ENCODE results near the gene POLR2A. TPM values are rescaled to one million over a fixed set of nuclear protein-coding genes. Genes with fewer than 3 reads are reported as not detected.

Gene POLR2A
- total RNA-seq, 2 donors from 2014 or later: 129 to 189 TPM

DNA sequence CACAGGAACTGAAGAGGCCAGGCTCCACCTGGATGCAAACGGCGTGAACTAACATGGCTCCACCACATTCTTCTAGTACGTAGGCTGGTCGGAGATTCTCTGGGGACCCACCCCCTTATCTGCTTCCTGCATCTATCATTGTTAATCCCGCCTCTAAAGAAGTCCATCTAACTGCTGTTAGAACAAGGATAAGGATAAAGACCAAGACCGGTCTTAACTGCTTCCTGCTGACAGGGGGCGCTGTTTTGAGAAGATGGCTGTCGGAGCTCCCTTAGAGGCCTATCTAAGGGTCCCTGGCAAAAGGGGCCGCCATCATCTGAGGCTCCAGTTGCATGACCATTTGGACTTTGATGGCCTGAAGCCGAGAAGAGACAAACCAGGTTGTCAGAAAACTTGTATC lies 38.9 kb downstream of the POLR2A start:
- Mint-ChIP-seq H3K36me3 (ENCODE audit: low read depth) (no peaks in the 10 kb centered on the region), H3K27ac (peak overlapping the region; percentile 48), H3K9me3 (peaks cover 31% of the 10 kb centered on the region), H3K4me1 (no peaks in the 10 kb centered on the region), H3K27me3 (ENCODE audit: insufficient read depth) (peaks cover 11% of the 10 kb centered on the region), H3K4me3 (no peak overlapping the region)
- Histone ChIP-seq H3K9ac (ENCODE audit: extremely low read depth, low read length, poor library complexity, severe bottlenecking) (no peak overlapping the region), H3K9me3 (ENCODE audit: control insufficient read depth, low read length) (peaks cover 10% of the 10 kb centered on the region), H3K4me3 (ENCODE audit: low read length) (no peak overlapping the region), H3K4me1 (ENCODE audit: control insufficient read depth, insufficient read depth, low read length) (no peaks in the 10 kb centered on the region), H3K36me3 (ENCODE audit: control insufficient read depth, insufficient read depth, low read length) (no peaks in the 10 kb centered on the region), H3K27me3 (ENCODE audit: control insufficient read depth, insufficient read depth, low read length, poor library complexity, severe bottlenecking) (no peaks in the 10 kb centered on the region), H3K27ac (ENCODE audit: low read depth, low read length) (no peak overlapping the region)
- TF ChIP-seq, protein P1, sequence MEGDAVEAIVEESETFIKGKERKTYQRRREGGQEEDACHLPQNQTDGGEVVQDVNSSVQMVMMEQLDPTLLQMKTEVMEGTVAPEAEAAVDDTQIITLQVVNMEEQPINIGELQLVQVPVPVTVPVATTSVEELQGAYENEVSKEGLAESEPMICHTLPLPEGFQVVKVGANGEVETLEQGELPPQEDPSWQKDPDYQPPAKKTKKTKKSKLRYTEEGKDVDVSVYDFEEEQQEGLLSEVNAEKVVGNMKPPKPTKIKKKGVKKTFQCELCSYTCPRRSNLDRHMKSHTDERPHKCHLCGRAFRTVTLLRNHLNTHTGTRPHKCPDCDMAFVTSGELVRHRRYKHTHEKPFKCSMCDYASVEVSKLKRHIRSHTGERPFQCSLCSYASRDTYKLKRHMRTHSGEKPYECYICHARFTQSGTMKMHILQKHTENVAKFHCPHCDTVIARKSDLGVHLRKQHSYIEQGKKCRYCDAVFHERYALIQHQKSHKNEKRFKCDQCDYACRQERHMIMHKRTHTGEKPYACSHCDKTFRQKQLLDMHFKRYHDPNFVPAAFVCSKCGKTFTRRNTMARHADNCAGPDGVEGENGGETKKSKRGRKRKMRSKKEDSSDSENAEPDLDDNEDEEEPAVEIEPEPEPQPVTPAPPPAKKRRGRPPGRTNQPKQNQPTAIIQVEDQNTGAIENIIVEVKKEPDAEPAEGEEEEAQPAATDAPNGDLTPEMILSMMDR (conservative IDR thresholded peaks at IDR 0.05): peak; percentile 82
- peak; percentile 87 for DNase-seq
- 43 to 68% methylated on average over 7 to 10 of the region's 10 CpGs for WGBS, 2 experiments (ENCODE audit: insufficient coverage in 1 of 2, insufficient read length in 1 of 2)

- peaks cover 15% of the 10 kb centered on the region for H3K27me3 Mint-ChIP-seq (ENCODE audit: insufficient read depth)
- TF ChIP-seq, protein P1 (conservative IDR thresholded peaks at IDR 0.05): no peak
- H3K9ac ChIP-seq (ENCODE audit: extremely low read depth, low read length, poor library complexity, severe bottlenecking): no peak overlapping the region
- no peaks in the 10 kb centered on the region for H3K4me1 ChIP-seq (ENCODE audit: control insufficient read depth, insufficient read depth, low read length)
- peaks cover 30% of the 10 kb centered on the region for H3K9me3 ChIP-seq (ENCODE audit: control insufficient read depth, low read length)
- no peak overlapping the region for H3K4me3 Mint-ChIP-seq
- H3K4me3 ChIP-seq (ENCODE audit: low read length): no peak overlapping the region
- H3K36me3 Mint-ChIP-seq (ENCODE audit: low read depth): no peaks in the 10 kb centered on the region
- H3K9me3 Mint-ChIP-seq: peaks cover 50% of the 10 kb centered on the region
- H3K27me3 ChIP-seq (ENCODE audit: control insufficient read depth, insufficient read depth, low read length, poor library complexity, severe bottlenecking): no peaks in the 10 kb centered on the region
- no peaks in the 10 kb centered on the region for H3K4me1 Mint-ChIP-seq
- no peak for DNase-seq
- no peak overlapping the region for H3K27ac Mint-ChIP-seq
- H3K27ac ChIP-seq (ENCODE audit: low read depth, low read length): no peak overlapping the region
- H3K36me3 ChIP-seq (ENCODE audit: control insufficient read depth, insufficient read depth, low read length): no peaks in the 10 kb centered on the region
Observed at GRCh38 chr17:7528842-7529241, 44.7 kb downstream of the POLR2A start.

DNA sequence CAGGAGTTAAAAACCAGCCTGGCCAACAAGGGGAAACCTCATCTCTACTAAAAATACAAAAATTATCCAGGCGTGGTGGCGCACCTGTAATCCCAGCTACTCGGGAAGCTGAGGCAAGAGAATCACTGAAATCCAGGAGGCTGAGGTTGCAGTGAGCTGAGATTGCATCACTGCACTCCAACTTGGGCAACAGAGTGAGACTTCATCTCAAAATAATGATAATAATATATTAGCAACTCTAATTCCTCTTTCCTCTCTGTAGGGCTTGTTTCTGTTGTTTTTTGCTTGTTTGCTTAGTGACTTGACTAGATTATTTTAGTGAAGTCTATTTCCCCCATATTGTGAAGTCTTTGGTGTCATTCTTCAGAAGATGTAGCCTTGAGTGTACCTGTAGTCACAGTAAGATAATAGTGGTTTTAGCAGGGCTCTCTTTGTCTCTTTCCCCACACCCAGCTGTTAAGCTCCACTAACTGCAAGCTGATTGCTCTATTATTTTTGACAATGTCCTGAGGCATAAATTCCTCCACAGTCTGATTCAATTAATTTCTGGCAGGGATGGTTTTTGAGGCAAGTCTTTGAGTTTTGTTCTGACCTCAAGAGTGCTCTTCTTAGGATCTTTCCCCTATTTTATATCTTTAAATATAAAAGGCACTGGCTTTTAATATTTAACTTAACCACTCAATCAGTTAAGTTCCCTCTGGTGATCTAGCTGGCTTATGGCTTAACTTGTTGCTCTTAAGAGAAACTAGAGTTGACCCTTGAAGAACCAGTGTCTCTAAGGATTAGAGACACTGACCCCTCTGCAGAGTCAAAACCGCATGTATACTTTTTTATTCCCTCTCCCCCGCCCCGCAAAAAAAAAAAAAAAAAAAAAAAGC lies 46.1 kb downstream of the POLR2A start:
- Histone ChIP-seq H3K27me3 (ENCODE audit: control insufficient read depth, insufficient read depth, low read length, poor library complexity, severe bottlenecking) (no peaks in the 10 kb centered on the region), H3K9ac (ENCODE audit: extremely low read depth, low read length, poor library complexity, severe bottlenecking) (no peak overlapping the region), H3K4me1 (ENCODE audit: control insufficient read depth, insufficient read depth, low read length) (no peaks in the 10 kb centered on the region), H3K4me3 (ENCODE audit: low read length) (no peak overlapping the region), H3K36me3 (ENCODE audit: control insufficient read depth, insufficient read depth, low read length) (no peaks in the 10 kb centered on the region), H3K9me3 (ENCODE audit: control insufficient read depth, low read length) (peaks cover 30% of the 10 kb centered on the region), H3K27ac (ENCODE audit: low read depth, low read length) (no peak overlapping the region)
- WGBS, 2 experiments (ENCODE audit: insufficient coverage in 1 of 2, insufficient read length in 1 of 2): 79 to 98% methylated on average over 3 to 4 of the region's 6 CpGs
- Mint-ChIP-seq H3K9me3 (peaks cover 44% of the 10 kb centered on the region), H3K4me3 (no peak overlapping the region), H3K36me3 (ENCODE audit: low read depth) (no peaks in the 10 kb centered on the region), H3K4me1 (no peaks in the 10 kb centered on the region), H3K27ac (no peak overlapping the region), H3K27me3 (ENCODE audit: insufficient read depth) (peaks cover 18% of the 10 kb centered on the region)
- TF ChIP-seq, protein P1 (conservative IDR thresholded peaks at IDR 0.05): no peak
- DNase-seq: no peak

Data from endodermal cell (in vitro differentiated cells).